Stimulated activated CD4-positive, alpha-beta T cell treated with anti-CD3 and anti-CD28 coated beads, TNF-alpha, amount 100 ng/mL, for 1 hour (primary cell): ENCODE measurements around the gene CBX7.

Source experiments
- DNase-seq, 3 donors: peaks; one replicate each; pipeline ENCODE4 v3.0.0-alpha.2; 2020; ENCODE audit warnings: low read depth in 3 of 3, low spot score in 1 of 3

Gene CBX7

DNA sequence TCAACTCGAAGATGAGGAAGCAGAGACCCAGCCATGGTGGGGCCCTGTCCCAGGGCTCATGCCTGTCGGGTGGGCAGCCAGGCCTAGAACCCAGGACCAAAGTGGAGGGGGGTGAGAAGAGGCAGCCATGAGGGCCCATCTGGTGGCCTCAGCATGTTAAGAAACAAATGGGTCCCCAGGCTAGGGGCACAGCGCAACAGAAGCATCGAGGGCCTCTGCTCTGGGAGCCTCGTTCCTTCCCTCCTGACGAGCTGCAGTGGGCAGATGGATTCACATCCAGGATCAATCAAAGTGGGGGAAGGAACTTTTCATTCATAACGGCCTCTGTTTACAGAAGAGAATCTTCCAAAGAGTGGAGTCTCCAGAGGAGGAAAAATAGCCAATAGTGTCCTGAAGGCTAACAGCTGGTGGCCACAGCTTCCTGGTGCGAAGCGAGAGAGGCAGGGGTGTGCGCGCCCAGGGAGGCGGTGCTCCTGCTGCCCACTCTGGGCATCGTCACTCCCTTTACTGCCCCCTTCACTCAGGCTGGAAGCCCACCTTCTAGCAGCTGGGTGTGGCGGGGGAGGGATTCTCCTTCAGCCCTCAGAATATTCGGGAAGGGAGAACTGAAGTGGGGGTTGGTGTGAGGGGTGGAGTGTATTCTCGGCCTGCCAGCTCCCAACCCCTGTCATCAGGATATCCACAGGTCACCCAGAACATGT, 4.3 kb downstream of the CBX7 start:
- DNase-seq, result no peak

DNA sequence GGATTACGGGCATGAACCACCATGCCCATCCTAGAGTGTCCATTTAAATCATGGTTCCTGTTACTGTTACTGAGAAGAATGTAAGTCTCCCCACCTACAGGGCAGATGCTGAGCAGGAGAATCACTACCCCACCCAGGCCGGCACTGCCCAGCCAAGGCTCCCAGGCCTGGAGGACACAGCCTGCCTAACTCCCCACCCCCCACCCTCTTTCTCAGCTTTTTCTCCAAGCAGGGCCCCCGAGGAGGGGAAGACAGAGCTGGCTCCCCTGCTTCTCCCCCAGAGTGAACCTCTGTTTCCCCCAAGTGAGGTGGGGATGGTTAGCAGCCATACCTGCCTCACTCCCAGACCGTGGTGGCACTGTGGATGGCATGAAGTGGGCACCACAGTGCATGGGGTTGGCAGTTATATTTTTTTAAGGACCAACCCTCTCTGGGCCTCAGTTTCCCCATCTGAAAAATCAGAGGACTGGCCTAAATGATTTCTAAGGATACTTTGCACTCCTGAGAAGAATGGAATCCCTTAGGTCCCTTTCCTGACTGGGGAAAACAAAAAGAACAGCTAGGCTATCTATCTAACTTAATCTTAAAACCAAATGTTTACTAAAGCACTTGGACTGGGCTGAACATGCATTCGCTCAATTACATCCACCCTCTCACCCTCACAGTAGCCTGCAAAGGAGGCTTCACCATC, 5.0 kb downstream of the CBX7 start:
- no peak for DNase-seq

DNA sequence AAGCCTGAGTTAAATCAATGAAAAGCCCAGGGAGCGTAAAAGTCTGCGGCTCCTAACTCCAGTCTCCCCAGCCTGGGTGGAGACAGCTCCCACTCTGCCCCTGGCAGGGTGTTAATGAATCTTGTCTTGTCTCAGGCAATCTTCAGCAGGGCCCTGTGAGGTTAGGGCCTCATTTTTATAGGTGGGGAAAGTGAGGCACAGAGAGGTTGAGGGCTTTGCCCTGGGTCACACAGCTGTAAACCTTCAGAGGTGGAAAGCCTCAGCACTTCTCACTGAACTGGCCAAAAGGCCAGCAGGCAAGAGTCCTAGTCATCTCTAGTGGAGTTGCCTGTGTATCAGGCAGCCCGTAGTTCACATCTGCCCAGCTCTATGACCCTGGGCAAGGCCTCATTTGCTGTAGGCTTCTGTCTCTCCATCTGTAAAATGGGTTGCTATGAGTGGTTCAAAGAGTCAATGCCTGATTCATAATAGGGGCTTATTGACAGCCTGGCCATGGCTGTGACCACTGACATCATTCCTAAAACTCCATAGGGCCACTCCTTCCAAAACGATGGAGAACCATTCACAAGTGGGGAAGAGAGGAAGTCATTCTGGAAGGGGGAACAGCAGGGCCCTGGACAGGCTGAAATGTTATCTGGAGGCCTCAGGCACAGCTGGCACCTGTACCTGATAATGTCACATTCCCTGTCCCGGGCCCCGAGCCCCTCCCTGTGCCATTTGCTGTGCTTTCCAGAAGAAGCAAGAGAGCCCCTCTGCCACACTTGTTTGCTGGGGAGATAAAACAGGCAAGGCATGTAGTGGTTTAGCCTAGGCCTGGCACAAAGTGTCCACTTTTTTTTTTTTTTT, 6.0 kb downstream of the CBX7 start:
- DNase-seq, result no peak

DNA sequence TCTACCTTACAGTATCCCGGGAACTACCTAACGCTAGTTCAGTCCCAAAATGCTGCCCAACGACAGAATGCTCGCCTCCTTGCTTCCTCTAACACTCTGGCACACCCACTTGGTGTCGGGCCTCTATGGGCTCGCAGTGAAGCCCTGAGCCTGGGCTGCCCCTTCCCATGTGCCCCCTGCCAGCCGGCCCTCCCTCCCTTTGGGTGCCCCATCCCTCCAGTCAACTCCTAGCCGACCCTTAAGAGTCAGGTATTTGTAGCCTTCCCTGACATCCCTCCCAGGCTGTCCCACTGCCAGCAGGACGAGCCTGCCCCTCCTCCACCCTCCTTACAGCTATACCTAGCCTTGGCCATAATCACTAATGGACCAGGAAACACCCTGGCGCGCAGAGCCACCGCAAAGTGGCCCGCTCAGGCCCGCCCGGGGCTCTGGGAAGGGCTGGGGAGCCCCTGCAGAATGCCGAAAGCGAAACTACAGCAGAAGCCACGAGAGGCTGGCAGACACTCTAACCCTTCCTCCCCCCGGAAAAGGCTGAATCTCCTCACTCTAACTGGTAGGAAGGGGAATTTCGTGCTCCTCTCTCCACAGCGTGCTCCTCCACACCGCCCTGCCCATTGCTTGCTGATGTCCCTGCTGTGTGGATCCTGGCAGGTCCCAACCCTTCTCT, 8.2 kb downstream of the CBX7 start:
- peak in 2 of 3 donors; percentile 27 to 48 for DNase-seq

DNA sequence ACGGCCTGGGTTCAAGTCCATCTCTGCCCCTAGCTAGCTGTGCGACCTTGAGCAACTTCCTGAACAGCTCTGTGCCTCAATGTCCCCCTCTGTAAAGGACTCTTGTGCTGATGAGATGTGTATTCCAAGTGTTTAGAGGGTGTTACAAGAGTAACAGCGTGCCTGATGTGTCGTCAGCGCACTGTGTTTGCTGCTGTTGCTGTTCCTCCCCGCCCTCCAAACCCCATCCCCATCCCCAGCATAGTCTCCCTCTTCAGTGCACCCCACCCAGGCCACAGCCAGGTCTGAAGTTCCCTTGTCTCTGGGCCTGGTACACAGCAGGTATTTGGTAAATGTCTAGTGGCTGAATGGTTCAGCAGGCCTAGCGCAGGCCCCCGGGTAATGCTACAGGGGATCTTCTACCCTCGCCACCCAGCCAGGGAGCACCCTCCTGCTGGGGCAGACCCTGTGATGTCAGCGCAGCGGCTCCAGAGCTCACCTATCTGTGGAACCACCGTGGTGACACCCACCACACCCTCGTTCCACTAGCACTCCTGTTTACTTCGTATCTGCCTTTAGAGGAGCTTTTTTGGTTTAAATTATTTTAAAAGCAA, 10.3 kb downstream of the CBX7 start:
- no peak for DNase-seq

DNA sequence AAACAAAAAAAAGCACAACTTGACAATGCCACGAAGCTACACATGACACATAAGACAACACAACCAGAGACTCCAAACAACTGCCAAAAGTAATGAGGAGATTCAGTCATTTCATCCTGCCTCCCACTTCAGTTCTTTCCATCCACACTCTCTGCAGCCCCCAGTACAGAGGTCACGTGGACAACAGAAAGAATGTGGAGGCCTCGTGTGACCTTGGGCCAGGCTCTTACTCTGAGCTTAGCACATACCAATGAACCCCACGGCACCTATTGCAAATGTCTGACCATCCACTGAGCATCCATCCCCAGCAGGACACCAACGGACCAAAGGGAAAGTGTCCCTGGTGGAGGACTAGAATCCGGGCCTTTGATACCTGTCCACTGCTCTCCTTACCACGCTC, 12.5 kb downstream of the CBX7 start:
- DNase-seq, result no peak

DNA sequence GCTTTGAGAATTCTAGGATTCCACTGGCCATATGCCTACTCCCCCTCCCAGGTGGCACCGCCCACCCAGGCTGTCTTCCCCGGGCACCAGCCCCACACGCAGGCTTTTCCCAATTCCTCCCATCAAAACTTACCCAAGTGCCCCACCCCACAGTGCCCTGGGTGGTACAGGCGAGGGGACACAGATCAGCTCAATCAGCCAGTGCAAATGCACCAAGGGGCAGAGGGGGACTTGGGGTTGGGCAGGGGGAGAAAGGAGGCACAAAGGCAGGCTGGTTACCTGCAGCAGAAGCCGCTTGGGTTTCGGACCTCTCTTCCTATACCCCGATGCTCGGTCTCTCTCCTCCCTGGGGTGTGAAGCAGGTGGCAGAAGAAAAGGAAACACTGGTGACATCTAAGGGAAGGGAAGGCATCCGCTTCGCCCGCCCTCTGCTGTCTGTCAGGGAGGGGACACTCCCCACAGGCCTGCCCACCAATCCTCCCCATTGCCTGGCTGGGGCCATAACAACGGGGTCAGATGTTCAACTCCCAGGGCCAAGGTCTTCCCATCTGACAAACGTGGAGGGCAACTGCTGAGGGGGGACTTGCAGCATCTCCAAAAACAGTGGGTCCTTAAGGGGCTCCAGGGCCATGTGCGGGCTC, 14.0 kb downstream of the CBX7 start:
- DNase-seq, result no peak

DNA sequence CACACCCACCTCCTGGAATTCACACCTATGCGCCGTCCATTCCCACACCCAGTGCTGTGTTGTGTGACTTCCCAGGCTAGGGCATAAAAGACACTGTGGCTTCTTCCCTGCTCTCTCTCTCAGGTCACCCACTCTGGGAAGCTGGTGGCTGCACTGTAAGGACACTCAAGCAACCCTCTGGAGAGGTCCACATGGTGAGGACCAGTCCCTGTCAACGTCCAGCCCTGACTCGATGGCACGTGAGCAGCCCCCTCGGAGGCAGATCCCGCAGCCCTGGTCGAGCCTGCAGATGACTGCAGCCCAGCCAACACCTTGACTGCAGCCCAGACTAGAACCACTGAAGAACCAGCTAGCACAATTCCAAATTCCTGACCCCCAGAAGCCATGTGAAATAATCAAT, 16.2 kb downstream of the CBX7 start:
- DNase-seq, result no peak

DNA sequence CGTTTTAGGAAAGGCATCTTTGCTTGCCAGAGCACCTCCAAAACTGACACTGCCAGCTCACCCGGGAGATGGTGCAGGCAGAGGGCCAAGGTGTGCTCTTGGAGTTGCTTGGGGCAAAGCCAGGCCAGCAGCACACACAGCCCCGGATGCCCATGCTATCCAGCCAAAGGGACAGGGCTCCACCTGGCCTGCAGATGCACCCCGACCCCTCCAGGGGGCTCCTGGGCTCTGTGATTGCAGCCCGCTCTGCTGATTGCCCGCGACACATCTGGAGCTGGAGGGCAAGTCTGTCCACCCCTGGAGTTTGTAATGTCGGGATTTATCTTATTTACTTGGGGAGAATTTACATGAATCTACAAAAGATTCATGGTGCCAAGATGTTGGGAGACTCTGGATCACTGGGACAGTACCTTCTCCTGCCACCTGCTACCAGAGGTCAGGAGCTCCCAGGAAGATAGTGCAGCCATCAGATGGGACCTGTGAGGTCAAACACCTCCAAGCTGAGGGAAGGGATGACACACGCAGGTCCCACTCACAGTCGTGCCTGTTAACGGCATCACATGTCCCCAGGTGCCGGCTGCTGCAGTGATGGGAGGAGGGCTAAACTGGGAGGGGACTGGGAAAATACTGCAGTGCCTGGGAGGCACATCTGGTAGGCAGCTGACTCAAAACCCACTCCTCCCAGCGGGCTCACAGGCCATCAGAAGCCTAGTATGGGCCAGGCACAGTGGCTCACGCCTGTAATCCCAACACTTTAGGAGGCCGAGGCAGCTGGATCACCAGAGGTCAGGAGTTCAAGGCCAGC, 17.2 kb downstream of the CBX7 start:
- DNase-seq, result no peak

DNA sequence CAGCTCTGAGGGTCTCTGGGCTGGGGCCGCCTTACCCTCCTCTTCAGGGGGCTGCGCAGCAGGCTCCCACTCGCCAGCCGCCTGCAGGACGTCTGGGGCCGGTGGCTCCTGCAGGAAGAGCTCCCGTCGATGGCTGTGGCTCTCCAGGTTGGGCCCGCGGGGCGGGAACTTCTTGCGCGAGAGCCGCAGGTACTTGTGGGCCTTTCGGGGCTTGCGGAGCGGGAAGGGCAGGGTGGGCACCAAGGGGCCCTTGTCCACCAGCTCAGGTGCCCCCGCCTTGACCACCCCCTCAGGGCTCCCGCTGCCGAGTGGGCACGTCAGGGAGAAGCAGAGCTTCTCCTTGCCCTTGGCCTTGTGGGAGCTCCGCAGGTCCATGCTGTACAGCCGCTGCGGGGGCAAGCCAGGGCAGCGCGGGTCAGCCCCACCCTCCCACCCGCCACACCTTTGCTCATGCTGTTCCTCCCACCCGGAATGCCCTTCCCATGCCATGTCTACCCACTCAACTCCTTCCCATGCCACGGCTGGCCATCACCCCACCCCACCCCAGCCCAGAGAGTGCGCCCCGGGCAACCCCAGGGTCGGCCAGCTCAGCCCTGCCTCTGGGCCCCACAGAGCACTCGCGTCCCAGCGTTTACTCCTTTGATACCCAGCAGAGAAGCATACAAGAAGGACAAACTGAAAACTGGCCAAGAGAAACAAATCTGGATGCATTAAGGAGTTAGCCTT, 18.0 kb downstream of the CBX7 start:
- DNase-seq, result no peak

DNA sequence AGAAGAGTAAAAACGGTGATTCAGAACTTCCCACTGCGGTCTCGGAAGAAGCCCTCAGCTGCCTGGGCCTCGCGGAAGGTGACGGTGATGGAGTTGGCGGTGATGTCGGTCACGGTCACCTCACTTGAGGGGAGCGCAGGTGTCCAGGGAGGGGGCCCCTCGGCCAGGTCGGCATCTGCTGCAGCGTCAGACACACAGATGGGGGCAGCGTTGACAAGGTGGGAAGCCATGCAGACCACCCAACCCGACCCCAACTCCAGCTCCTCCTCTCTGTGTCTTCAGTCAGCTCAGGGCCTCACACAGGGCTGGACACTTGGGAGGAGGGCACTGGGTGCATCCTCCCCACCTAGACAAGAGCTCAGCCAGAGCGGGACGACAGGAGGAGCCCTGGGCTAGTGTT, 18.6 kb downstream of the CBX7 start:
- no peak for DNase-seq

DNA sequence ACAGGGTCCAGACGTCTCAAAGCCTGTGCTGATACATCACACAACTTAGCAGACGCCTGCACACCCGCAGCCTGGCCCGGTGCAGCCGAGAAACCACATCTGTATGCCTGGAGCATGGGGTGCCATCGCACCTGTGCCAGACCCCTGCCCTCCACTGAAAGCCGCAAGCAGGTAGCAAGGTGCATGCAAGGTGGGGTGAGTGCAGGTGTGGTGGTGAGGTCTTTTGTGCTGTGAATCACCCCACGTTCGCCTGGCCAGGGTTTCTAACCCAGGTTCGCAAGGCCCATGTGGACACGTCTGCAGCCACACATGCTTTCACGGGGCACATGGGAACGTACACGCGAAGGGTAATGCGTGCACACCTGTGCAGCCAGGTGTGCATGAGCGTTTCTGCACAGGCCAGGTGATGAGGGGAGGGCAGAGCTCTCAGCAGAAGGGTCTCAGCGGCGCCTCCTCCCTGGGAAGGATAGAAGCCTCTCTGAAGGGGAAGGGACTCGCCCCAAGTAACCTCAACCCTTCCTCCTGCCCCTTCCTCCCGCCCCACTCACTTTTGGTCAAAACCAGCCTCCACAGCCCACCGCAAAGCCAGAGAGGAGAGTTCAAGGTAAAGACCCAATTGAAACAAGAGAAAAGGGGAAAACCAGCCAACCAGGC, 19.5 kb downstream of the CBX7 start:
- DNase-seq, result no peak

DNA sequence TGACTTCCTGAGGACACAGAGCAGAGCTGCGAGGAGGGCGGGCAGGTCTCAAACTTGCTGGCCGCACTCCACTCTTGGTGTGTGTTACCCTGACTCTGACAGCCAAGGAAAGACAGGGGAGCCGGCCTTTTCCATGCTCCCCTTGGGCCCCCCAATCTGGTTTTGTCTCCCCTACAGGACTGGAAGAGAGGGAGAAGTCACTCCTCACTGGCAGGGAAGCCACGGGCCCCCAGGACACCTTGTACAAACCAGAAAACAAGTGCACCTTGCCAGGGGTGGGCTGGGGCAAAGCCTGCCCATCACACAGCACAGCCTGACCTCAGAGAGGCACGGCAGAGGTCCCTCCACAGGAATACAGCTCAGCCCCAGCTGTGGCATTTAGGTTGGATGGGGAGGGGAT, 20.2 kb downstream of the CBX7 start:
- no peak for DNase-seq

DNA sequence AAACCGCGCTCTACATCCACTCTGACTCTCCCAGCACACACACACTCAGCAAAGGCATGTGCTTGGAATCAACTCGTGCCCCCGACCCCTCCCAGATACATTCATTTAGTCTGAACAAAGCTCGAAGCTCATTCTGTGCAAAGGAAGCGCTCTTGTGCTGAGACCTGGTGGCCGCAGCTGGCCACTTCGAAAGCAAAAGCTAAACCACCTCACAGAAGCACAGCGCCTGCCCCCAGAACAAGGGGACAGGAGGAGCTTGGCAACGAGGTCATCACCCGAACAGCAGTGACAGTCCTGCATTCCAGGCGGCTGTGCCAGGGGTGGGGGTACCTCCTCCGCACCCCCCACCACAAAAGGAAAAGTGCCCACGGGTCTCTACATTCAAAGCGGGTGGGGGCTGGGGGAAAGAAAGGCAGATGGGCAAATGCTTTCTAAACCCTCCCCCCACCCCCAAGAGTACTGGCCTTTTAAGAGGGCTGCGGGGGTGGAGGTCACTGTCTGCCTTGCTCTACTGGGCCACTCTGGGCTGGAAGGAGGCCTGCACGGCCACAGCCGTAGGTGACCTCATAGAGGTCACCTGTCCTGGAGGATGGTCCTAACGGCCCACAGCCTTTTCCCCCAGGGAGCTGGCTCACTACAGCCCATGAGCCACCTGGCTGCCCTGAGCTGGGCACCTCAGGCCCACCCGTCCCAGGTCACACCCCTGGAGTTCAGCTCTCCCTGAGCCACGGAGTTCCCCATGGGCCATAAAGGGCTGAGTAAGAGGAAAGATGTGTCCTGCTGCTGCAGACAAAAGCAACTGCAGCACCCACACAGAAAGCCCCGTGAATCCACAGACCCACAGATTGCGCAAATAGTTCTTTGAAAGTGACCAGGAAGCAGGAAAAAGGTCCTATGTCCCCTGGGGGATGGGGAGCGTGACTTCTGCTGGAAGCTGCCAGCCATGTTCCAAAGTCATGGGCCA, 21.3 kb downstream of the CBX7 start:
- no peak for DNase-seq

DNA sequence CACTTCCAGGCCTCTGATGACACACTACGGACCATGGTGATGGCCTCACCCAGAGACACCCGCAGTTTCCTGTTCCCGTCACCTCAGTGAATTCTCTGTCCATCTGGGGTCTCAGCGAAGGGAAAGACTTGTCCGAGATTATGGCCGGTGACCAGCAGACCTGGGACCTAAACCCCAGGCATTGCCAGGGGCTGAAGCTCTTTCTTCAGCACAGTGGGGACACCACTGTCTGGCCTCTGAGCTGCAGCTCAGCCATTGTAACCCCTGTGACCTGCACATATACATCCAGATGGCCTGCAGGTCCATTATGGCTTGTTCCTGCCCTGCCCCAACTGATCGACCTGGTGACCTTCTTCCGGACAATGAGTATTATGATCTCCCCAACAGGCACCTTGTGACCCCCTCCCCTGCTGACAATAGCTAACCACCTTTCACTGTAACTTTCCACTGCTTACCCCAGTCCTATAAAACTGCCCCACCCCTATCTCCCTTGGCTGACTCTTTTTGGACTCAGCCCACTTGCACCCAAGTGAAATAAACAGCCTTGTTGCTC, 22.3 kb downstream of the CBX7 start:
- DNase-seq, result no peak

DNA sequence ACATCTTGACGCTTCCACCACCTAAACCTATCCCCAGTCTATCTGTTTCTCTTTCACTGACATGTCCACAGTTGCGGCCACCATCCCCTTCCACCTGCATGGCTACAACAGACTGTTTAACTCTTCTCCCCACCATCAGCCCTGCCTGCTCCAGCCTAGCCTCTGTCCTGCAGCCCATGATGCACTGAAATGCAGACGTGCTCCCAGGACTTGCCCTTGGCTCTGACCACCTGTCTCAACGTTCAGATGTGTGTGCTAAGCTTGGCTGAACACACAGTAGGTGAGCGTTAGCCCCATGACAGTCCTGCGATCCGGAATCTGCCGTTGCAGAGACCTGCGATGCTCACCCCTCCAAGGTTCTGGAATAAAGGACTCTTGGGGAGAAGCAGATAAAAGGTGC, 22.7 kb downstream of the CBX7 start:
- no peak for DNase-seq

DNA sequence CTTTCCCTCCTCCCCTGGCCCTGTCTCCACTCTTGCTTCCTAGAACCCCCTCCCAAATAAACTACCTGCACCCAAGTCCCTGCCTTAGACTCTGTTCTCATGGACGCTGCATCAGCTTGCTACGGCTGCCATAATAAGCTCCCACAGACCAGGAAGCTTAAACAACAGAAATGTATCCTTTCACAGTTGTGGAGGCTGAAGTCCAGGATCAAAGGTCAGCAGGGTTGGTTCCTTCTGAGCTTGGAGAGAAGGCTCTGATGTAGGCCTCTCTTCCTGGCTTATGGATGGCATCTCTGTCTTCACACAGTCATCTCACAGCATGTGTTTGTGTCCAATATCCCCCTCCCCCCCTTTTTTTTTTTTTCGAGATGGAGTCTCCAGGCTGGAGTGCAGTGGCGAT, 23.4 kb downstream of the CBX7 start:
- DNase-seq, result no peak
